ENCODE results near the gene CCNG2. TPM values are rescaled to one million over a fixed set of nuclear protein-coding genes. Genes with fewer than 3 reads are reported as not detected.

CCNG2 gene
- total RNA-seq, 1 donor from 2014 or later: 17.3 TPM

DNA sequence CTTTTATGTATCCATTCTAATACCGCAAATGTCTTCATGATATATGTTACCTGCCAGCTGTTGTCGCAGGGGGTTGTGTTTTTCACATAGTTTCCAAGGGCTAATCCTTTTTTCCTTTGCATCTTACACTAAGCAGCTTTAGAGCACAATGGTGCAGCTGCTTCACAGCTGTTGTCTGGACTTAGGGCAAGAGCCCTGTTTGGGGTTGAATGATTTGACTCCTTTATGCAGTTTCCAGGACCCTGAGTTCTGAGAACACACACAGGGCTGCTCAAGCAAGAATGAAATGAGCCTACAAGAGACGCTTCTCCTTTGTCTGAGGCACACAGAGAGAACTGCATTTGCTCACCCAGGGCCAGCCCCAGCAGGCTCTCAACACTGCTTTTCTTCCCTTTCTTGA is 20.2 kb downstream of the CCNG2 start:
- no peak for DNase-seq (ENCODE audit: low read depth in 2 of 2)

DNA sequence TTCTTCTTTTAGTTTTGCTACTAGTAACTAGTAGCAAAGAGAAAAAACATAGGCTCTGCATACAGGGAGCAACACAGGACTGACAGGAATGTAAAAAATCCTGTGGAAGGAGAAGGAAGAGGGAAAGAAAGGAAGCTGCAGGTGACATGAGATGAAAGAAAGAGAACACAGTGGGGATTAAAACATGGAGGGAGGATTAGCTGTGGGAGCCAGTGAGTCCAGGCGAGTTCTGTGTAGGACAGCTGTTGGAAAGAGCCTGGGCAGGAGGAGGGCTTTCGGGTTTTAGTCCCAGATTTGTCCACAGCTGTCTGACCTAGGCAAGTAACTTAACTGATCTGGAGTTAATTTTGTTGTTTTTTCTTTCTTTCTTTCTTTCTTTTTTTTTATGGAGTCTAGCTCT is 21.6 kb downstream of the CCNG2 start:
- DNase-seq (ENCODE audit: low read depth in 2 of 2): no peak

DNA sequence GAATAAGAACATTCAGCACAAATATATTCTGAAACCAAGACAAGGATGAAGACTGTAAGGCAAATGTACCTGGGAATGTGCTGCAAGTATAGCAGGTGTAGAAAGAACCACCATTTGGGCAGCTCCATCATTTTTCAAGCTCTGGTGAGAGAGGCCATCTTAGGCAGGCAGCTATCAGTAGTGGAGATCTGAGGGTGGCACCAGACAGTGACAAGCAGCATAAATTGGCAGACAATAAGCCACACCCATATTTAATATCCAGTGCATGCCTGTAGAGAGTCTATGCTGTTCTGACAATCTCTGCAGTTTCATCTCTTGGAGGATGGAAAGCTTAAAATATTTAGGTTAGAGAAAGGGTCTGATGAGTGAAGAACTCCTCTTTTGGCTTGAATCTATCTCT is 22.5 kb downstream of the CCNG2 start:
- no peak for DNase-seq (ENCODE audit: low read depth in 2 of 2)

DNA sequence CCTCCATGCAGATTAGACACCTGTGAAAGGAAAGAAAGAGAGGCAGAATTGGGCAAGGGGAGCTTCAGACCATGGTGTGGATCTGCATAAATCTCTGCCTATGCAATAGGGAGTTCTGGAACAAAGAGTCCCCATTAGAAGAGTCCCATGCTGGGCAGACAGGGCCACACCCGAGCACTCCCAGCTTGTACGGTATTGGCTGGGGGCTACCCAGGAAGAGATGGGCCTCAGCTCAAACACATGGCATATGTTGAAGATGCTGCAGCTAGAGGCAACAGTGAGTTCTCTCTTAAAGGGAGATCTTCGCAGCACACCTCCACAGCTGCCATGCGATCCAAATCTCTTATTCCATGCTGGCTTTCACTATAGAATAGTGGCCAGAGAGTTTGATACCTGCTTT is 24.7 kb downstream of the CCNG2 start:
- DNase-seq (ENCODE audit: low read depth in 2 of 2): no peak

DNA sequence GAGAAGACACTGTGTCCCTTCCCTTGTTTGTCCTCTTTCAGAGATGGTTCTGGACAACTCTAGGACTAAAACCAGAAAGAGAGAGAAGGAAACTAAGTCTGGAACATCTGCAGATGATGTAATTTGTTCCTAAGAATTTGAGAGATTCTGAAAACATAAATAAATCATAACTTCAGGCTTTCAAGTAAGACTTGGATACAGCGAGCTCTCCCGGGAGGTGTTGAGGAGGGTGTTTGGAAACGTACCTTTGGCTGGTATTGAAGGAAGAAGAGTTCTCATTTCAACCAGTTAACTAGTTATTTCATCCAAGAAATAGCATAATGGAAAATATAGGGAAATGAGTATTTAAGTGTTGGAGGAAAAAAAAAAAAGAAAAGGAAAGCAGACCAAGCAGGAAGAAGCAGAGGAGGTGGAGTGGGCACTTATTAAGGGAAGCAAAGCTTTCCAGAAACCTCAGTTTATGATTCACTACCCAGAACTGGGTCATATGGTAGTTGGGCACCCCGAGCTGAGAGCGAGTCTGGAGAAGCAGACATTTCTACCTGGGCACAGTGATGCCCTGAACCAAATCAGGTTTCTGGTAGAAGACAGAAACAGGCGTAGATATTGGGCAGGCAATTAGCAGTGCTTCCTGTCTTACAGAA is 26.9 kb downstream of the CCNG2 start:
- no peak for DNase-seq (ENCODE audit: low read depth in 2 of 2)

DNA sequence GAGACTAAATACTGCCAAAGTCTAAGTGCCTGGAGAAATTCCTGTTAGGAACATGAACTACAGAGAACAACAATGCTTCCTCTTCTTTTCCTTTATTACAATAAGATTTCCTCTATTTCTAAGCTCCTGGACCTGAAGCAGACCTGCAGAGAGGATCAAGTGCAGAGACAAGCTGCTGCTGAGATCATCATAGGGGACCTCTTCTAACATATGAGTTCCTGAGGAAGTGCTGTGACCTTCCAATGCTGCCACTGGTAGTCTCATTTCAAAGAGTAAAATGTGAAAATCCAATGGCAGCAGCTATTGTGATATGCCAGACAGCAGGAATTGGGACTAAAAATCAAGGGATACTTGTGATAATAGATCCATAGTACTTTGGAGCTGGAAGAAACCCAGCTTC is 28.0 kb downstream of the CCNG2 start:
- no peak for DNase-seq (ENCODE audit: low read depth in 2 of 2)

DNA sequence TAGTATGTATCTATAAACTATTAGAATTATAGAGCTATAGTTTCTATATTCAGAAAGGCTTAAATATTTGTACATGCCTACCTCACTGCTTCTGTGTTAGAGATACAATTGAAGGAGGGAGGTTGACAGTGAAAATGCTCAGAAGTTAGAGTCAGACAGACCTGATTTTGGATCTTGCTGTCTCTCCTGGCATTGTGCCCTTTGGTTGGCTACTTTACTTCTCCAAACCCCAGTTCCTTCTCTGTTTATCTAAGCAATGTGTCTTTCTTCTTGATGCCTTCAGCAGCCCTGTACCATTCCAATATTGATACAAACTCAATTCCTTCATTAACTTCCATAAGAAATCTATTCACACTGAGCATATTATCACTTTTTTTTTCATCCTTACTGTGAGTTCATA is 28.7 kb downstream of the CCNG2 start:
- DNase-seq (ENCODE audit: low read depth in 2 of 2): no peak

DNA sequence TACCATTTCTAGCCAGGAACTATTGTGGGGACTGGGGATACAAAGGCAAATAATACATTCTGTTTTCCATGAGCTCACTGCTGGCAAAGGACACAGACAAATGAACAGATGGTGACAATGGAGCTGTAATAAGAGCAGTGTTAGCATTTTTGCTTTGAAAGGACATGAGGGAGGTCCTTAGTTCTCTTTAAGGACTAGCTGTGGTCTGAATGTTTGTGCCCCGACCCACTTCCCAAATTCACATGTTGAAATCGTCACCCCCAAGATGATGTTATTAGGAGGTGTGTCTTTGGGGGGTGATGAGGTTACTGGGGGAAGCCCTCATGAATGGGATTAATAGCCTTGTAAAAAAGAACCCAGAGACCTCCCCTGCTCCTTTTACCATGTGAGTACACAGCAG is 30.3 kb downstream of the CCNG2 start:
- no peak for DNase-seq (ENCODE audit: low read depth in 2 of 2)

DNA sequence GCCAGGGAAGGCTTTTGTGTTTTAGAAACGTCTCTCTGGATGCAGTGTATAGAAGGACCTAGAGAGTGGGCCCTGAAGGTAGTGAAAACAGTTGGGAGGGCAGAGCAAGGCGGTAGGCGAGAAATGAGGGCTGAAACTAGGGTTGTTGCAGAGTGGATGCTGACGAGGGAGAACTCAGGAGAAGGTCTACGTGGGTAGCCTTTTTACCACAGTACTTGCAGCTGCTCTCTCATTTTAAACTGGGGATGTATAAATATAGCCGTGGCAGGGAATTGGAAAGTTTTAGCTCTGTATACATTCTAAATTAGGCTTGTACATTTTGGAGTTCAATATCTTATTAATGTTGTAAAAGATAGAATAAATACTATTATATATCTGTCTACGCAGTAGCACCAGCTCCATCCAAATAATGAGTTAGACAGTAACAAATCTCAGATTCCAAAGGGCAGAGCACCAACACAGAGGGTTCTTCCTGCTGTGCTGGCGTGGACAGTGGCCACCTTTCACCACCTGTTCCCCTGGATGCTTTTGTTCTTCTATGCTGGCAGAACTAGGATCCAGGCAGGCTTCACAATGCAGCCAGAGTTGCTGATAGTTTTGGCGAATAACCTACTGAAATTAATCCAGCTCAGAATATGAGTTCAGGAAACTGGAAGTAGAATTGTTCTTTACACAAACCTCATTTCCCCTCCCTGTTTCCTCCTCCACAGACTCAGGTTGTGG is 31.7 kb downstream of the CCNG2 start:
- DNase-seq (ENCODE audit: low read depth in 2 of 2): no peak

DNA sequence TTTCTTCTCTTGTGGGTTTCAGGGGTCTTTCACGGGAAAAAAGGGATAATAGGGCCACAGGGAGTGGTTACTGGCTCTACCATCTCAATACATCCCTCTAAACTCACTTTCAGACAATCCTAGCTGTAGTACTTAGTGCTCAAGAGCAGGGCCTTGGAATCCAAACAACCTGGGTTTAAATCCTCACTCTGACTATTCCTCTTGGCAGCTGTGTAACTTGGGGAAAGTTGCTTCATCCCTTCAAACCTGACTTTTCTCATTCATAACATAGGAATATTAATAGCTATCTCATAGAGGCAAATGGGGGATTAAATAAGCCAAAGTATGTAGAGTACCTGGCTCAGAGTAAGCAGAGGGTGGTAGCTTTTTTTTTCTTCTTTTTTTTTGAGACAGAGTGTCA is 32.4 kb downstream of the CCNG2 start:
- DNase-seq (ENCODE audit: low read depth in 2 of 2): no peak

DNA sequence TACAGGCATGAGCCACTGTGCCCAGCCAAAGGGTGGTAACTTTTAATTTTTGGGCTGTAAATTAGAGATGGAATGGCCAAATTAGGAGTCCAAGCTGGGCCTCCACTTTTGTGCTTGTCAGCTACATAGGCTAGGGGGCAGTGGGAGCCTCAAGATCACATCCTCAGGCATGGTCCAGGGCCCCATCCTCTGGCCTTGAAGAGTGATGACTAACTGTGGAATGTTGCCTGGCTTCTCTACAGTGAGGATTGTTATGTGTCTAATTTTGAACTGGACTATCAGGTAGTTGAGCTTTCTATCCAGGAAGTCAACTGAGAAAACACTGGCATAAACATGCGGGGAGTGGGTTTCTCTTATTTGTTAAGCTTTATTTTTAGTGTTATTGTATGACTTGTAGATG is 33.0 kb downstream of the CCNG2 start:
- no peak for DNase-seq (ENCODE audit: low read depth in 2 of 2)

DNA sequence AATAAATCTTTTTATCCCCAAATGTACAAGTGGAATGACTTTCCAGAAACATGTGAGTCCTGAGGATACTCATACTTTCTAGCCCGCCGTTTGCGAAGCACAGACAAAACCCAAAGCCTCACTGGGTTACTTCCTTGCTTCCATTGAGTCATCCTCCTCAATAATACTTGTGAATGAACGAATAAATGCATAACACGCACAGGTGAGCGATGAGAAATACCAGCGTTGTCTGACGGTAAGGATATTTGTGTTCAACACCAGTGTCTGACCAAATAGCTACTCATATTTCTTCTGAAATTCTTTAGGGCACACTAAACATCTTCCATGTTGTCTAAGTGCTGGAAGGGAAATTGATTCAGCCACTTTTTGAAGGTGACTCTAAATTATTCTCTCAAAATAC is 36.0 kb downstream of the CCNG2 start:
- no peak for DNase-seq (ENCODE audit: low read depth in 2 of 2)

DNA sequence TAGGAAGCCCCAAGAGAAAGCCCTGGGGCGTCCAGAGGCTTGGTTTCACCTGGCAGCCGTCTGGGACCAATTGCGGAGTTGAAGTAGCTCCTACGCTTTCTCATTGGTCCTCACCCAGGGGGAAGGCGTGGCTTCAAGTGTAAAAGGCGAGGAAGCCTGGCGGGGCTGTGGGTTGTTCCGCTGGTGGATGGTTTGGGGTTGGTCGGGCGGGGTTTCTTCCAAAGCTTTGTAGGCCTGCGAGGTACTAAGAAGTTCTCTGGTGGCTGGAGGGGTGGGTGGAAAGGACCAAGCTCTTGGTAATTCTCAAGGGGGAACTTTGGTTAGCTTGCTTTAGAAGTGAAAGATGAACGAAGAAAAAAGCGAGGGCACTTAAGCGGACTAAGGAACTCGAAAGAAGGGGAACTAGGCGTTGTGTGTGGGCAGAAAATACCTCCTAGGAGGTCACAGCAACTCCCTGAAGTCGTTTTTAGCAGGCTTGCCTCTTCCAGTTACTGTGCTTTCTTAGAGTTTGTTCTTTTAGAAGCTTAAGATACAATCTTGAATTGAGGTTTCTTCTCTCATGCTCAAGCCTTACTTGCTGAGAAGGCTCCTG is 36.6 kb downstream of the CCNG2 start:
- no peak for DNase-seq (ENCODE audit: low read depth in 2 of 2)

DNA sequence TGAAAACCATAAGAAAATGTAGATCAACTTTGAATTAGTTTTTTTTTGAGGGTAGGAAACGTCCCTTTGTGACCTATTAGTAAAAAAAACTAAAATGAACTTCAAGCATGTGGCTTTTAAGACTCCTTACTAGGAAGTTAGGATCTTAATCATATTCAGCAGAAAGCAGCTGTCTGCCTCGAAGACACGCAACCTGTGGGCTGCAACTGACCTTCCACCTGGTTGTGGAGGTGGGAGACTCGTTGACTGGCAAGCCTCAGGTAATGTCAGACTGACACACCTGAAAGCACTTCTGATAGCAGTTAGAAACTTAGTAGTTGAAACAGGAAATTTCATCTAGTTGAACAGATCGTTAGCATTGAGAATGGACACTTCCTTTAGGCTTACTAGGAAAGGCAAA is 37.4 kb downstream of the CCNG2 start:
- DNase-seq (ENCODE audit: low read depth in 2 of 2): no peak

DNA sequence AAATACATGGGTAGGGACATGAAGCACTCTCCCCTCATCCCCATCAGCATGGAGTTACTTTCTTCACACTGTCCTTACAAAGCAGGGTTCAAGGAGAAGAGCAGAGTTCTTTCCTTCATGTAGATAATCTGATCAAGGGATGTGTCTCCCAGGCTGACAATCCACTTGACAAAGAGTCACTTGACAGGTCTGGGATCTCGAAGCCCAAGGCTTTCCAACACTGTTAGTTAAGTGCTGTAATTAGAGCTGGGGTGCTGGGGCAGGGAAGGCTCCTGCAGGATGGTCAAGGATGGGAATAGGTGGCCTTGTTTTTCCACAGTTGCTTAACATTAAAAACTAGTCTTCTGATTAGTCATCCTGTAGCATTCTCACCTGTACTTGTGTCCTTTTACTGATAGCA is 38.0 kb downstream of the CCNG2 start:
- no peak for DNase-seq (ENCODE audit: low read depth in 2 of 2)

DNA sequence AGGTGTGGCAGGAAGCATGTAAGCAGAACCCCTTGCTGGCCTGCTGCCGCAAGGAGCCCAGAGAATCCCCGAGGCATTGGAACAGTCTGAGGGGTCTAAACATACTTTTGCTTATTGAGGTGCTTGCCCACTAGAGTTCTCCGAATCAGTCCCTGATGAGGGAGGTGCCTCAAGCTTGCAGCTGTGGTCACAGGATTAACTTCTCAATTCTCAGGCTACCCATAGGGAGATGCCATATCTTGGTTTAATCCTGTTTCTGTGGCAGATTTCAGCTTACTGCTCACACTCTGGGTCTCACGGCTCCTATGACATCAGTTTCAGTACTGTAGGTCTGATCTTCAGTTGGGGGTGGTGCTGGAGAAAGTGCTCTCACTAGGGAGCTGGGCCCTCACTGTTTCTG is 39.9 kb downstream of the CCNG2 start:
- DNase-seq (ENCODE audit: low read depth in 2 of 2): no peak

DNA sequence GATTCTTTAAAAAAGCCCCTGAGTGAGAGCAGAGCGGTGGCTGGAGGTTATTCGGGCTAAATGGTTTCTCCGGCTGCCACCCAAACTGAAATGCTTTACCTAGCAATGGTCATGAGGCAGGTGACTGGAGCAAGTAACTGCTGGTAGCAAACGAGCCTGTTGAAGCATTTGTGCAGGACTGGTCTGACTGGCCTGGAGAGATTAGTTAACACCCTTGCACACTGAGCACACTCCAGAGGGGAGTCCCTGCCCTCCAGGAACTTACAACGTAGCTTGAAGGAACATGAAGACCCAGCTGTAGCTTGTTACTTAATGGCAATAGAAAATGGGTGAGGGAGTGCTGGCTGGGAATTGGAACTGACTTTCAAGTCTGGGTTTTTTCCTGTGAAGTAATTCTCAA is 40.4 kb downstream of the CCNG2 start:
- no peak for DNase-seq (ENCODE audit: low read depth in 2 of 2)

DNA sequence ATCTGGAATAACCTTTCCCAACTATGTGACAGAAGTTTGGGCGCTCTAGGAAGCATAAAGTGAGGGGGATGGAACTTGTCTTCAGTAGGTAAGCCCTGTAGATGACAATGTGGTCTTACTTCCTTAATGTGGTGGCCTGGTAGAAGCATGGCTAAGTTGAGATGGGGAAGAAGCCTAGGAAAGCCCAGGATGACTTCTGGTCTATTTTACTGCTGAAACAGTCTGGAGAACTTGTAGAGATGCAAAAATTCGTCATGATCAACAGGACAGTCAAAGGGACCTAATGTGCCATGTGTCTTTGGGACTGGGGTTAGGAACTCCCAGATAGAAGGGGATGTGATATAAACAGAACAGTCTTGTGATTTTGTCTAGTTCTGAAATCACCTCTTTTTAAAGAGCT is 40.8 kb downstream of the CCNG2 start:
- no peak for DNase-seq (ENCODE audit: low read depth in 2 of 2)

DNA sequence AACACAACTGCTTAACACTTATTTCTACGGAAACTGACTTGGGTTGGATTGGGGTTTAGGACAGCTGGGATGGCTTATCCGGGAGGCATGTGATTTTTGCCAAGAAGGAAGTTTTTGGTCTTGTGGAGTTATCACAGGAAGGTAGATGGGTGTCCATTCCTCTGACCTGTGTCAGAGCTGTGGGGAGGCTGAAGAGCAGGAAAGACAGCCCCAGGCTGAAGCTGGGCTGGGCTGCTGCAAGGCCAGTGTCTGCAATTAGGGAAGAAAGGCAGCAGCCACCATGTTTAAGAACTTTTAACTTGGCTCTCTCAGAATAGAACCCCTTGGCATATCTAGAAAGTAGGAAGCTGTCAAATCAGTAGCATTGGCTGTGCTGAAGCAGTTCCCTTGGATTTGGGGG is 42.3 kb downstream of the CCNG2 start:
- DNase-seq (ENCODE audit: low read depth in 2 of 2): no peak

DNA sequence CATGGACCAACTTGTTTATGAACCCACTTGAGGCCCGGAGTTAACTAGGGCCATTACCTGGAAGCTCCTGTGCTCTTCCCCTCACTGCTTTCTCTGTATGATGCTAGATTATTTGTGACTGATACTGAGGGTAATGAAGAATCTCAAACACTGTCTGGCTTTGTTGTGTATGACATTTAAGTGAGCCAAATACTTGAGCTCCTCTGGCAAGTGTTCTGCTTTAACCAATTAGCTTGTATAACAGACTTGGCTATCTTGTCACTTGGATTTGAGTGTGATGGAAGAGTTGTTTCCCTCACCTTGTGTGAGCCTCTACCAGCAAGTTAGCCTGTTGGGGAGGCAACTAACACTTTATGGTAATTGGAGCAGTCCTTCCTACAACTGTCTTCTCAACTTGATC is 42.7 kb downstream of the CCNG2 start:
- DNase-seq (ENCODE audit: low read depth in 2 of 2): no peak

DNA sequence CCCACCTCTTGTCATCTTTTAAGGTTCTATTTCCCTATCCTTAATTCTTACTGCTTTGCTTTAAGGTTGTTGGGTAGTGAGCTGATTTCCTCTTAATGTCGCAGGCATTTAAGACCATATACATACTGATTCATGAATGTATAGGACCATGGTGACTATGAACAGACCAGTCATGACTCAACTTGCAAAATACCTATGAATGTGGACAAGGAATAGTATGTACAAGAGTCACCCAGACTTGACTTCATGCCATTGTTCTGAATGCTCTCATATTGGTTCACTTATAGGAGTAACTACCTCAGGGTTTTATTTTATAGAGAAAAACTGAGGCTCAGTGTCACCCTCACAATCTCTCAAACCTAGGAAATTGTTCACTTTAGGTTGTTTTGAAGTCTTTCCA is 44.3 kb downstream of the CCNG2 start:
- no peak for DNase-seq (ENCODE audit: low read depth in 2 of 2)

DNA sequence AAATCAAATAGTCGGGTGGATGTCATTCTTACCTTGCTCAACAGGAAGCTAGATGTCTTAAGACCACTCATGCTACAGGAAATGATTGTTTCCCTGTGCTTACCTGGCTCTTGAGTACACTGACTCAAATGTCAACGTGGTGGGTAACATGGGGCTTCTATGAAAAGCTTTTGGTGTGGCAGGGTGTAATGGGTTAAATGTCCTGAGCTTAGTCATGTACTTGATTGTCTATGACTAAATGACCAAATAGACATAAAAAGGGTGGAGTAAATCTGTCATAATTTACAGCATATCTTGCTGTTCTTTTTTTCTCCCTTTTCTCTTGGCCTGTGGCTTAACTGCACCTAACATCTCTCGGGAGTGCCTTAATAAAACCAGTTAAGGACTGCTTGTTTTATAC is 44.9 kb downstream of the CCNG2 start:
- no peak for DNase-seq (ENCODE audit: low read depth in 2 of 2)

DNA sequence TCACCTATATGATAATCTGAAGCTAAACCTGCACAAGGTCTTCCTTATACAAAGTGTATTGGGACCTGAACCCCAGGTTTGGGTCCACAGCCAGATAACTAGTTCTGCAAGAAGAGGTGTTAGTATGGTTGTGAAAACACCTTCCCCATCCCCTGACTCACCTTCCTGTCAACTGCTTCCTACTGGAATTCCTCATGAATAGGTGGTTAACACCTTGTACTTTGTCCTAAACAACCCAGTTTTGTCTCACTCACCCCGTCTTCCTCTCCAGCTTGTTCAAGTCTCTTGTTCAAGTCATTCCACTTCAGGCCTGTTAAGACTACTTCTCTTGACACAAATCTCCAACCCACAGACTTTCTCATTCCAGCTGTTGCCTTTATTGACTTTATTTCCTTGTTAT is 45.5 kb downstream of the CCNG2 start:
- DNase-seq (ENCODE audit: low read depth in 2 of 2): no peak
